Activated naive CD4-positive, alpha-beta T cell treated with anti-CD3 and anti-CD28 coated beads for 36 hours (primary cell): Measurements from ENCODE around the gene EGLN2. TPM values are rescaled to one million over a fixed set of nuclear protein-coding genes. Genes with fewer than 3 reads are reported as not detected.
"Not testable (repeated sequence)": the region's sequence is repeated elsewhere in the genome, so short reads cannot be mapped to it uniquely, and the experiment has no call there.

Experiments used
- CTCF ChIA-PET: fragments of 350-600 bp; sonication (Branson Sonifier 250); formaldehyde crosslinking; loops from one replicate; lab custom pipeline; 2021; ENCODE audit warnings: antibody characterized with exemption; lab: Charles Lee
- DNase-seq: peaks from one replicate; pipeline ENCODE4 v3.0.0-alpha.2; 2020
- H3K27ac Mint-ChIP-seq: one replicate; pipeline ENCODE4 v1.8.0; 2021; ENCODE audit warnings: mild to moderate bottlenecking, mixed read lengths
- H3K27me3 Mint-ChIP-seq: one replicate; pipeline ENCODE4 v1.8.0; 2021; ENCODE audit warnings: low read depth, mixed read lengths
- H3K36me3 Mint-ChIP-seq: one replicate; pipeline ENCODE4 v1.8.0; 2021; ENCODE audit warnings: low read depth, mixed read lengths
- H3K4me1 Mint-ChIP-seq: one replicate; pipeline ENCODE4 v1.8.0; 2021; ENCODE audit warnings: low read depth, mixed read lengths
- H3K4me3 Mint-ChIP-seq: one replicate; pipeline ENCODE4 v1.8.0; 2021; ENCODE audit warnings: mild to moderate bottlenecking, moderate library complexity, mixed read lengths
- H3K9me3 Mint-ChIP-seq: one replicate; pipeline ENCODE4 v1.8.0; 2021; ENCODE audit warnings: mixed read lengths
- intact Hi-C: fragments of 100-400 bp; cut with micrococcal nuclease; formaldehyde crosslinking; loops from one replicate; pipeline ENCODE4 v1.15.1; 2023
- total RNA-seq, 2 experiments: library from RNA; stranded (reverse); gene quantifications; one replicate each; pipeline ENCODE4 v1.2.3, GENCODE V29; 2021

Gene EGLN2
- total RNA-seq, 2 experiments from 2014 or later: 80.0 to 83.7 TPM

GRCh38 chr19:40846722-40847121, 47.7 kb downstream of the EGLN2 start:
- H3K9me3 Mint-ChIP-seq, DNase-seq, CTCF ChIA-PET, H3K27ac Mint-ChIP-seq, intact Hi-C loops, H3K36me3 Mint-ChIP-seq, H3K4me3 Mint-ChIP-seq: not testable (repeated sequence)
- H3K4me1 Mint-ChIP-seq: peaks cover 25% of the 10 kb centered on the region
- H3K27me3 Mint-ChIP-seq: peaks cover 24% of the 10 kb centered on the region

- H3K9me3 Mint-ChIP-seq, H3K4me3 Mint-ChIP-seq, H3K27ac Mint-ChIP-seq, DNase-seq, intact Hi-C loops, H3K36me3 Mint-ChIP-seq: not testable (repeated sequence)
- H3K27me3 Mint-ChIP-seq: peaks cover 24% of the 10 kb centered on the region
- CTCF ChIA-PET: interaction anchor here (1.1 kb wide), 1 partner anchor 58 kb away, joined by 3 read pairs; no protein-coding TSS in a partner anchor
- H3K4me1 Mint-ChIP-seq: peaks cover 14% of the 10 kb centered on the region
Measured at GRCh38 chr19:40850277-40850676, 51.3 kb downstream of the EGLN2 start, which contains the start of gene CYP2A6. Gene CYP2A6, minus strand, starts transcription at chr19:40850447. Its CDS starts 21 bp downstream, at chr19:40850426.

GRCh38 chr19:40852467-40853152, 53.6 kb downstream of the EGLN2 start:
- H3K27ac Mint-ChIP-seq, DNase-seq, H3K36me3 Mint-ChIP-seq, intact Hi-C loops, H3K9me3 Mint-ChIP-seq, CTCF ChIA-PET, H3K4me3 Mint-ChIP-seq: not testable (repeated sequence)
- Mint-ChIP-seq H3K27me3 (peaks cover 21% of the 10 kb centered on the region), H3K4me1 (peaks cover 14% of the 10 kb centered on the region)

Other genes starting within 250 kb of the EGLN2 start
- gene SHKBP1, start 222.3 kb upstream of the EGLN2 start, total RNA-seq: 10 to 100 TPM; 90.1 to 99.4 TPM
- gene LTBP4, start 197.8 kb upstream of the EGLN2 start, total RNA-seq: 100 to 1,000 TPM; 147 to 153 TPM
- 1 to 10 TPM; 6.2 to 9.2 TPM for gene NUMBL, start 108.5 kb upstream of the EGLN2 start, total RNA-seq
- gene COQ8B, start 82.3 kb upstream of the EGLN2 start, total RNA-seq: 10 to 100 TPM; 19.8 to 21.3 TPM
- 1 to 10 TPM; 4.4 to 4.7 TPM for gene ITPKC, start 82.1 kb upstream of the EGLN2 start, total RNA-seq
- 10 to 100 TPM; 23.0 to 25.0 TPM for gene ACTMAP, start 48.7 kb upstream of the EGLN2 start, total RNA-seq
- gene SNRPA, start 48.0 kb upstream of the EGLN2 start, total RNA-seq: 100 to 1,000 TPM; 264 to 312 TPM
- not detected for gene MIA, start 23.7 kb upstream of the EGLN2 start, total RNA-seq
- 10 to 100 TPM; 40.0 to 40.3 TPM for gene RAB4B, start 20.9 kb upstream of the EGLN2 start, total RNA-seq
- not detected for gene CYP2A6, start 51.3 kb downstream of the EGLN2 start, total RNA-seq
- not detected for gene CYP2A7, start 83.0 kb downstream of the EGLN2 start, total RNA-seq
- gene CYP2B6, start 192.1 kb downstream of the EGLN2 start, total RNA-seq: not detected